GF-D8 (cell line): ENCODE data around the gene PIK3R5.
A peak's percentile ranks its signal among the peaks of the same experiment; 100 is the strongest.
"Not testable (repeated sequence)": the region's sequence is repeated elsewhere in the genome, so short reads cannot be mapped to it uniquely, and the experiment has no call there.

ENCODE experiments used
- DNase-seq: peaks from one replicate; lab custom pipeline; 2025; lab: John Stamatoyannopoulos, UW

PIK3R5 gene

GRCh38 chr17:8859027-8859803 lies 106.3 kb downstream of the PIK3R5 start:
- no peak for DNase-seq

GRCh38 chr17:8857919-8858318 lies 107.6 kb downstream of the PIK3R5 start:
- DNase-seq: peak; percentile 32

GRCh38 chr17:8856869-8857575 lies 108.5 kb downstream of the PIK3R5 start:
- no peak for DNase-seq

- DNase-seq: not testable (repeated sequence)
These were observed 109.3 kb downstream of the PIK3R5 start for GRCh38 chr17:8856205-8856603.

- no peak for DNase-seq
These were observed 109.9 kb downstream of the PIK3R5 start for GRCh38 chr17:8855477-8856204.

- DNase-seq: no peak
These were observed 113.9 kb downstream of the PIK3R5 start for GRCh38 chr17:8851600-8851999.

GRCh38 chr17:8849311-8850041 lies 116.0 kb downstream of the PIK3R5 start:
- no peak for DNase-seq

GRCh38 chr17:8847891-8848290 lies 117.6 kb downstream of the PIK3R5 start:
- no peak for DNase-seq

GRCh38 chr17:8846768-8847211 lies 118.7 kb downstream of the PIK3R5 start:
- no peak for DNase-seq

- DNase-seq: no peak
These were observed 121.0 kb downstream of the PIK3R5 start for GRCh38 chr17:8844229-8845218.

- no peak for DNase-seq
These were observed 122.2 kb downstream of the PIK3R5 start for GRCh38 chr17:8843344-8843743.

GRCh38 chr17:8841844-8842243 lies 123.7 kb downstream of the PIK3R5 start:
- DNase-seq: no peak

GRCh38 chr17:8839410-8839935 lies 126.0 kb downstream of the PIK3R5 start:
- DNase-seq: no peak

GRCh38 chr17:8838551-8839095 lies 126.9 kb downstream of the PIK3R5 start:
- DNase-seq: no peak

GRCh38 chr17:8837563-8838075 lies 127.9 kb downstream of the PIK3R5 start:
- no peak for DNase-seq

- no peak for DNase-seq
These were observed 128.5 kb downstream of the PIK3R5 start for GRCh38 chr17:8836821-8837562.

GRCh38 chr17:8835631-8836364 lies 129.7 kb downstream of the PIK3R5 start:
- no peak for DNase-seq

- DNase-seq: no peak
These were observed 130.4 kb downstream of the PIK3R5 start for GRCh38 chr17:8835106-8835505.
